Gastrocnemius medialis (tissue), 4 donors: ENCODE data around the gene COX15. TPM values are rescaled to one million over a fixed set of nuclear protein-coding genes. Genes with fewer than 3 reads are reported as not detected.
"Not testable (repeated sequence)": the region's sequence is repeated elsewhere in the genome, so short reads cannot be mapped to it uniquely, and the experiment has no call there.

Source experiments
- ATAC-seq, 2 donors: fragments of 150-250 bp; one replicate each; pipeline ENCODE4 v1.9.1; 2016
- DNase-seq, 2 donors: peaks; one replicate each; pipeline ENCODE4 v3.0.0-alpha.2; 2019
- H3K27ac ChIP-seq, 4 donors: fragments of 200-600 bp; sonication (generic); 1 replicate in 1 of 4; 2 replicates in 3 of 4; pipeline ENCODE4 v1.5.1; 2016 to 2018; ENCODE audit warnings: mild to moderate bottlenecking in 2 of 4, moderate library complexity in 1 of 4
- H3K27me3 ChIP-seq, 3 donors: fragments of 200-600 bp; sonication (generic) in 2 of 3; 1 replicate in 1 of 3; 2 replicates in 2 of 3; pipeline versions ENCODE4 v1.5.1 to v1.6.0; 2016 to 2019; ENCODE audit warnings: mild to moderate bottlenecking in 1 of 3, moderate library complexity in 1 of 3
- H3K36me3 ChIP-seq, 2 donors: fragments of 200-600 bp; sonication (generic) in 1 of 2; one replicate each; pipeline ENCODE4 v1.5.1; 2017 to 2018
- H3K4me1 ChIP-seq, 2 donors: fragments of 200-600 bp; sonication (generic) in 1 of 2; one replicate each; pipeline ENCODE4 v1.5.1; 2016 to 2017; ENCODE audit warnings: mild to moderate bottlenecking in 2 of 2
- H3K4me3 ChIP-seq, 4 donors: fragments of 200-600 bp; sonication (generic) in 3 of 4; 1 replicate in 1 of 4; 2 replicates in 3 of 4; pipeline ENCODE4 v1.5.1; 2016 to 2019; ENCODE audit warnings: mild to moderate bottlenecking in 2 of 4
- H3K9me3 ChIP-seq, 3 donors: fragments of 200-600 bp; sonication (generic) in 2 of 3; 1 replicate in 1 of 3; 2 replicates in 2 of 3; pipeline ENCODE4 v1.5.1; 2016 to 2019
- CTCF ChIP-seq, 5 experiments: fragments of 450-650 bp in 3 of 5; fragments of 200-600 bp in 2 of 5; sonication (generic) in 2 of 5; IDR thresholded peaks in 4 of 5; conservative IDR thresholded peaks in 1 of 5; 1 replicate in 4 of 5; 2 replicates in 1 of 5; pipeline ENCODE4 v1.5.1; 2016 to 2019; ENCODE audit warnings: antibody characterized with exemption in 5 of 5, mild to moderate bottlenecking in 3 of 5, moderate library complexity in 3 of 5
- POLR2A ChIP-seq, 2 donors: fragments of 450-650 bp; IDR thresholded peaks; one replicate each; pipeline ENCODE4 v1.6.1; 2017; ENCODE audit warnings: antibody characterized with exemption in 2 of 2, mild to moderate bottlenecking in 2 of 2, moderate library complexity in 2 of 2
- in situ Hi-C, 4 donors: fragments of 200-750 bp; cut with MboI; loops; one replicate each; pipeline versions ENCODE4 v1.15.0 to v1.8.0; 2017; ENCODE audit warnings: low sequenced_read_pairs in 4 of 4
- intact Hi-C: fragments of 100-400 bp; cut with DNase I; formaldehyde crosslinking; loops from one replicate; pipeline ENCODE4 v1.15.1; 2023; ENCODE audit warnings: low total_unique reads
- total RNA-seq, 4 donors: library from RNA; depleted of rRNA; stranded (reverse); fragments of >200 nt; gene quantifications; one replicate each; pipeline versions ENCODE4 v1.1.0 to v1.2.3, GENCODE V29; 2016

COX15 gene
- total RNA-seq, 4 donors from 2014 or later: 28.1 to 45.3 (median 32.5) TPM

- intact Hi-C loops (no loop called here), in situ Hi-C loops (no loop called here)
These were observed 24.2 kb upstream of the COX15 start for GRCh38 chr10:99756159-99756558.

GRCh38 chr10:99754670-99755069, 22.7 kb upstream of the COX15 start:
- H3K4me1 ChIP-seq: peaks cover 11 to 15% of the 10 kb centered on the region in 2 donors
- ATAC-seq (no peak), DNase-seq (no peak)
- no peaks in the 10 kb centered on the region for H3K9me3 ChIP-seq
- H3K27me3 ChIP-seq: no peaks in the 10 kb centered on the region
- peak overlapping the region in 1 of 4 donors; percentile 9 for H3K27ac ChIP-seq
- in situ Hi-C loops (no loop called here), intact Hi-C loops (no loop called here)
- TF ChIP-seq CTCF (IDR thresholded peaks at IDR 0.05 in 4 of 5, conservative IDR thresholded peaks at IDR 0.05 in 1 of 5): no peak
- no peak for TF ChIP-seq POLR2A (IDR thresholded peaks at IDR 0.05)
- peaks cover 0 to 76% of the 10 kb centered on the region in 2 donors for H3K36me3 ChIP-seq
- no peak overlapping the region for H3K4me3 ChIP-seq

More at GRCh38 chr10:99756159-99756558, 24.2 kb upstream of the COX15 start:
- TF ChIP-seq CTCF (IDR thresholded peaks at IDR 0.05 in 4 of 5, conservative IDR thresholded peaks at IDR 0.05 in 1 of 5): no peak
- no peak for TF ChIP-seq POLR2A (IDR thresholded peaks at IDR 0.05)
- H3K9me3 ChIP-seq: no peaks in the 10 kb centered on the region
- peaks cover 0 to 87% of the 10 kb centered on the region in 2 donors for H3K36me3 ChIP-seq
- no peak for DNase-seq
- ATAC-seq: no peak
- no peak overlapping the region for H3K4me3 ChIP-seq
- H3K27ac ChIP-seq: peak overlapping the region in 2 of 4 donors; percentile 1 to 35
- no peaks in the 10 kb centered on the region for H3K27me3 ChIP-seq
- peaks cover 8 to 9% of the 10 kb centered on the region in 2 donors for H3K4me1 ChIP-seq

GRCh38 chr10:99750641-99751040, 18.7 kb upstream of the COX15 start:
- ATAC-seq (no peak), DNase-seq (no peak)
- no peaks in the 10 kb centered on the region for H3K9me3 ChIP-seq
- H3K4me3 ChIP-seq: no peak overlapping the region
- H3K36me3 ChIP-seq: peaks cover 0 to 69% of the 10 kb centered on the region in 2 donors
- TF ChIP-seq CTCF (IDR thresholded peaks at IDR 0.05 in 4 of 5, conservative IDR thresholded peaks at IDR 0.05 in 1 of 5) (no peak), POLR2A (IDR thresholded peaks at IDR 0.05) (no peak)
- H3K27ac ChIP-seq: peak overlapping the region in 3 of 4 donors; percentile 99
- intact Hi-C loops: no loop called here
- H3K4me1 ChIP-seq: peaks cover 39 to 40% of the 10 kb centered on the region in 2 donors
- no peaks in the 10 kb centered on the region for H3K27me3 ChIP-seq
- in situ Hi-C loops: no loop called here

GRCh38 chr10:99748823-99749451, 17.0 kb upstream of the COX15 start:
- Histone ChIP-seq H3K27me3 (no peaks in the 10 kb centered on the region), H3K9me3 (no peaks in the 10 kb centered on the region), H3K27ac (peak overlapping the region; percentile 95 to 99 (median 99)), H3K4me1 (peaks cover 55 to 57% of the 10 kb centered on the region in 2 donors), H3K36me3 (peaks cover 0 to 68% of the 10 kb centered on the region in 2 donors), H3K4me3 (peak overlapping the region in 1 of 4 donors; percentile 17)
- DNase-seq (no peak), ATAC-seq (peak; percentile 75 to 81)
- in situ Hi-C loops: no loop called here
- intact Hi-C loops: no loop called here
- TF ChIP-seq CTCF (IDR thresholded peaks at IDR 0.05 in 4 of 5, conservative IDR thresholded peaks at IDR 0.05 in 1 of 5): no peak
- TF ChIP-seq POLR2A (IDR thresholded peaks at IDR 0.05): no peak

- ATAC-seq, H3K27me3 ChIP-seq, DNase-seq, H3K4me3 ChIP-seq, H3K9me3 ChIP-seq, in situ Hi-C loops, intact Hi-C loops: not testable (repeated sequence)
- peaks cover 79 to 80% of the 10 kb centered on the region in 2 donors for H3K4me1 ChIP-seq
- peaks cover 0 to 65% of the 10 kb centered on the region in 2 donors for H3K36me3 ChIP-seq
- peak overlapping the region; percentile 95 to 99 (median 99) for H3K27ac ChIP-seq
These were observed 14.2 kb upstream of the COX15 start for GRCh38 chr10:99746166-99746565.
